ENCODE data around the gene SIL1. TPM values are rescaled to one million over a fixed set of nuclear protein-coding genes. Genes with fewer than 3 reads are reported as not detected.
"Not testable (repeated sequence)": the region's sequence is repeated elsewhere in the genome, so short reads cannot be mapped to it uniquely, and the experiment has no call there.

Gene SIL1
- total and polyA plus RNA-seq, 2 experiments from 2014 or later: 78.8 to 89.8 TPM

DNA sequence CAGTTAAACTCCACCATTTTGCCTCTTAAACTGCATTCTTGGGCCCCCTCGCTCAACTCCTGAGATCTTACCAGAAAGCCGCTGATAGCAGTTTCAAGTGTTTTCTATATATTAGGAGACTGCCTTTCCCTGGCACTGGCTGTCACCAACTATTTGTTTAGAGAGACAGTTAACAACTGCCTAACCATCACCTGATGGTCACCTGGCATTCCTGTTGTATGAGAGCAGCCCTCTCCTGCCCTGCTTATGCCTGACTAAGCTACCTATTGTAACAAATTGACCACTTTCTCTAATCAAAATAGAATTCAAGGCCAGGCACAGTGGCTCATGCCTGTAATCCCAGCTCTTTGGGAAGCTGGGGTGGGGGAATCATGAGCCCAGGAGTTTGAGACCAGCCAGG is 28.0 kb upstream of the SIL1 start:
- Histone ChIP-seq H3K36me3 (ENCODE audit: low read depth) (no peaks in the 10 kb centered on the region), H2AFZ (no peak overlapping the region)
- 96 to 100% methylated on average over 2 of the region's 2 CpGs for WGBS, 2 experiments (ENCODE audit: low coverage in 1 of 2, low lambda C conversion rate in 2 of 2, missing lambda C conversion rate in 2 of 2)

DNA sequence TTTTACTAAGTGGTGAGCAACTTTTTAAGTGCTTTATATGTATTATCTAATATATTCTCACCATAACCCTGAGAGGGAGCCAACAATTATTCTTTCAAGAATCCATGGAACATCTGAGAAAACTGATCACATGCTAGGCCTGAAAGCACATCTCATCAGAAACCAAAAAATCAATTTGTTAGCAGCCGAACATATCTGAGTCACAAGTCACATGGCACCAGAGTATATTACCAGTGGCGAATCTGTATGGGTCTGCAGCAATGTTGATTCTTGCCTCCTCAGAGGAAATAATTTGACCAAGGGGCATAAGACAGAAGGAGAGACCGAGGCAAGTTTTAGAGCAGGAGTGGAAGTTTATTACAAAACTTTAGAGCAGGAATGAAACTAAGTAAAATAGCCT is 25.3 kb upstream of the SIL1 start:
- Histone ChIP-seq H3K27me3 (replicated peaks; ENCODE audit: insufficient read depth) (no peaks in the 10 kb centered on the region), H3K27ac (no peak overlapping the region), H3K9ac (no peak overlapping the region), H2AFZ (no peak overlapping the region), H3K79me2 (ENCODE audit: insufficient read depth) (no peaks in the 10 kb centered on the region), H3K4me3 (no peak overlapping the region), H3K9me3 (ENCODE audit: low read depth) (no peaks in the 10 kb centered on the region), H3K36me3 (ENCODE audit: low read depth) (no peaks in the 10 kb centered on the region), H3K9me2 (ENCODE audit: insufficient read depth) (no peaks in the 10 kb centered on the region), H4K20me1 (ENCODE audit: insufficient read depth) (no peaks in the 10 kb centered on the region), H3K4me2 (ENCODE audit: unreplicated experiment) (no peak overlapping the region), H3K4me1 (ENCODE audit: insufficient read depth) (no peaks in the 10 kb centered on the region), H3F3A (ENCODE audit: insufficient read depth) (no peaks in the 10 kb centered on the region)
- TF ChIP-seq EZH2 (IDR thresholded peaks at IDR 0.05; ENCODE audit: insufficient read depth, poor library complexity, severe bottlenecking): no peak
- no peak for TF ChIP-seq EZH2phosphoT487 (IDR thresholded peaks at IDR 0.05; ENCODE audit: insufficient read depth, low read depth)
- in situ Hi-C loops (cut with MboI): no loop called here
- DNase-seq: no peak
- WGBS, 2 experiments (ENCODE audit: low coverage in 1 of 2, low lambda C conversion rate in 2 of 2, missing lambda C conversion rate in 2 of 2): 54 to 60% methylated on average over 3 of the region's 3 CpGs

More for the DNA sequence above, 28.0 kb upstream of the SIL1 start:
- H3K4me2 ChIP-seq (ENCODE audit: unreplicated experiment): no peak overlapping the region
- H3K27ac ChIP-seq: no peak overlapping the region
- in situ Hi-C loops (cut with MboI): no loop called here
- no peaks in the 10 kb centered on the region for H3K4me1 ChIP-seq (ENCODE audit: insufficient read depth)
- no peaks in the 10 kb centered on the region for H3K9me2 ChIP-seq (ENCODE audit: insufficient read depth)
- TF ChIP-seq EZH2phosphoT487 (IDR thresholded peaks at IDR 0.05; ENCODE audit: insufficient read depth, low read depth): no peak
- no peak for TF ChIP-seq EZH2 (IDR thresholded peaks at IDR 0.05; ENCODE audit: insufficient read depth, poor library complexity, severe bottlenecking)
- H4K20me1 ChIP-seq (ENCODE audit: insufficient read depth): no peaks in the 10 kb centered on the region
- DNase-seq: no peak
- H3K27me3 ChIP-seq (replicated peaks; ENCODE audit: insufficient read depth): no peaks in the 10 kb centered on the region
- no peaks in the 10 kb centered on the region for H3K9me3 ChIP-seq (ENCODE audit: low read depth)
- H3F3A ChIP-seq (ENCODE audit: insufficient read depth): no peaks in the 10 kb centered on the region
- no peak overlapping the region for H3K4me3 ChIP-seq
- H3K9ac ChIP-seq: no peak overlapping the region
- no peaks in the 10 kb centered on the region for H3K79me2 ChIP-seq (ENCODE audit: insufficient read depth)

GRCh38 chr5:139222346-139222745 is 24.2 kb upstream of the SIL1 start:
- H3K27me3 ChIP-seq (replicated peaks; ENCODE audit: insufficient read depth): no peaks in the 10 kb centered on the region
- no peaks in the 10 kb centered on the region for H3K79me2 ChIP-seq (ENCODE audit: insufficient read depth)
- no peak for DNase-seq
- no peak overlapping the region for H3K27ac ChIP-seq
- no peaks in the 10 kb centered on the region for H4K20me1 ChIP-seq (ENCODE audit: insufficient read depth)
- no peak overlapping the region for H3K4me2 ChIP-seq (ENCODE audit: unreplicated experiment)
- no peaks in the 10 kb centered on the region for H3K9me2 ChIP-seq (ENCODE audit: insufficient read depth)
- no peaks in the 10 kb centered on the region for H3F3A ChIP-seq (ENCODE audit: insufficient read depth)
- no peak overlapping the region for H3K4me3 ChIP-seq
- no peaks in the 10 kb centered on the region for H3K9me3 ChIP-seq (ENCODE audit: low read depth)
- H3K9ac ChIP-seq: no peak overlapping the region
- in situ Hi-C loops (cut with MboI): no loop called here
- TF ChIP-seq EZH2 (IDR thresholded peaks at IDR 0.05; ENCODE audit: insufficient read depth, poor library complexity, severe bottlenecking) (no peak), EZH2phosphoT487 (IDR thresholded peaks at IDR 0.05; ENCODE audit: insufficient read depth, low read depth) (no peak)
- no peaks in the 10 kb centered on the region for H3K4me1 ChIP-seq (ENCODE audit: insufficient read depth)
- 38 to 41% methylated on average over 3 of the region's 3 CpGs for WGBS, 2 experiments (ENCODE audit: low coverage in 1 of 2, low lambda C conversion rate in 2 of 2, missing lambda C conversion rate in 2 of 2)
- H2AFZ ChIP-seq: no peak overlapping the region
- H3K36me3 ChIP-seq (ENCODE audit: low read depth): no peaks in the 10 kb centered on the region

DNA sequence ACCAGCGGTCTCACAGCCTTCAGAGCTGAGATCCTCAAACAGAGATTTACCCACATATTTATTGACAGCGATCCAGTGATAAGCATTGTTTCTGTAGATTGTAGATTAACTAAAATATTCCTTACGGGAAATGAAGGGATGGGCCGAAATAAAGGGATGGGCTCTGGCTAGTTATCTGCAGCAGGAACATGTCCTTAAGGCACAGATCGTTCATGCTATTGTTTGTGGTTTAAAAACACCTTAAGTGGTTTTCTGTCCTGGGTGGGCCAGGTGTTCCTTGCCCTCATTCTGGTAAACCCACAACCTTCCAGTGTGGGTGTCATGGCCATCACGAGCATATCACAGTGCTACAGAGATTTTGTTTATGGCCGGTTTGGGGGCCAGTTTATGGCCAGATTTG is 19.9 kb upstream of the SIL1 start:
- H3K4me3 ChIP-seq; H3K4me2 ChIP-seq (ENCODE audit: unreplicated experiment); H3K79me2 ChIP-seq (ENCODE audit: insufficient read depth); H3K36me3 ChIP-seq (ENCODE audit: low read depth); H3K27ac ChIP-seq; H3K4me1 ChIP-seq (ENCODE audit: insufficient read depth); H2AFZ ChIP-seq; H3K27me3 ChIP-seq (replicated peaks; ENCODE audit: insufficient read depth); H3K9me3 ChIP-seq (ENCODE audit: low read depth); H3F3A ChIP-seq (ENCODE audit: insufficient read depth); DNase-seq; H3K9me2 ChIP-seq (ENCODE audit: insufficient read depth); in situ Hi-C loops (cut with MboI); H3K9ac ChIP-seq; H4K20me1 ChIP-seq (ENCODE audit: insufficient read depth): not testable (repeated sequence)
- WGBS, 2 experiments (ENCODE audit: low coverage in 1 of 2, low lambda C conversion rate in 2 of 2, missing lambda C conversion rate in 2 of 2): 70 to 77% methylated on average over 7 of the region's 7 CpGs
